DND-41 (cell line): Measurements from ENCODE around the gene EIF4E1B.

Experiments used
- ATAC-seq: fragments of 200-7000 bp; cut with Tn5 transposase; 3 replicates; pipeline ENCODE4 v1.9.1; 2021; ENCODE audit warnings: low read depth; ENCODE audit not compliant: insufficient read depth
- DNase-seq: peaks from one replicate; pipeline ENCODE4 v3.0.0-alpha.2; 2020
- H2AFZ ChIP-seq: 2 replicates; pipeline ENCODE4 v1.6.0; 2012; ENCODE audit warnings: low read depth, low read length
- H3K27ac ChIP-seq: 2 replicates; pipeline ENCODE4 v1.5.1; 2012; ENCODE audit warnings: low read length, inconsistent platforms
- H3K27me3 ChIP-seq: fragments of 200-600 bp; sonication (generic); 2 replicates; pipeline ENCODE4 v1.6.0; 2012; ENCODE audit warnings: low read length, mild to moderate bottlenecking, inconsistent platforms; ENCODE audit not compliant: insufficient read depth, poor library complexity
- H3K36me3 ChIP-seq: 2 replicates; pipeline ENCODE4 v1.5.1; 2012; ENCODE audit warnings: low read length, inconsistent platforms; ENCODE audit not compliant: insufficient read depth
- H3K4me1 ChIP-seq: 2 replicates; pipeline ENCODE4 v1.5.1; 2012; ENCODE audit warnings: mild to moderate bottlenecking, low read length; ENCODE audit not compliant: insufficient read depth
- H3K4me2 ChIP-seq: 2 replicates; pipeline ENCODE4 v1.6.0; 2012; ENCODE audit warnings: mild to moderate bottlenecking, moderate library complexity, low read length, inconsistent platforms; ENCODE audit not compliant: insufficient read depth
- H3K4me3 ChIP-seq, 2 experiments: fragments of 200-600 bp in 1 of 2; shearing (Covaris generic) in 1 of 2; 2 replicates each; pipeline ENCODE4 v1.5.1; 2012 to 2016; ENCODE audit warnings: inconsistent platforms in 2 of 2, low read length in 2 of 2, mild to moderate bottlenecking in 2 of 2, low read depth in 1 of 2, moderate library complexity in 1 of 2
- H3K79me2 ChIP-seq: 2 replicates; pipeline ENCODE4 v1.6.0; 2012; ENCODE audit warnings: low read length, inconsistent platforms; ENCODE audit not compliant: insufficient read depth
- H3K9ac ChIP-seq: 2 replicates; pipeline ENCODE4 v1.6.0; 2012; ENCODE audit warnings: low read depth, mild to moderate bottlenecking, inconsistent platforms, low read length, moderate library complexity
- H3K9me3 ChIP-seq: 2 replicates; pipeline ENCODE4 v1.5.1; 2012; ENCODE audit warnings: low read length, moderate library complexity, mild to moderate bottlenecking, inconsistent platforms; ENCODE audit not compliant: insufficient read depth, severe bottlenecking
- H4K20me1 ChIP-seq: 2 replicates; pipeline ENCODE4 v1.6.0; 2012; ENCODE audit warnings: low read length; ENCODE audit not compliant: insufficient read depth
- EZH2 ChIP-seq: IDR thresholded peaks from 3 replicates; pipeline ENCODE4 v1.6.1; 2012; ENCODE audit warnings: borderline replicate concordance, low read depth, mild to moderate bottlenecking, moderate library complexity, low read length, inconsistent platforms; ENCODE audit not compliant: severe bottlenecking
- TF ChIP-seq, protein P1 (sequence below): IDR thresholded peaks from 2 replicates; pipeline ENCODE4 v1.5.1; 2012; ENCODE audit warnings: borderline replicate concordance, low read length, moderate library complexity, mild to moderate bottlenecking; ENCODE audit not compliant: poor library complexity, severe bottlenecking; ENCODE audit errors: extremely low read depth

Gene EIF4E1B

GRCh38 chr5:176652136-176652535, 21.7 kb downstream of the EIF4E1B start:
- ATAC-seq (no peak), DNase-seq (no peak)
- Histone ChIP-seq H3K79me2 (peaks cover 27% of the 10 kb centered on the region), H3K27ac (no peak overlapping the region), H3K4me3 (no peak overlapping the region), H3K36me3 (peaks cover 45% of the 10 kb centered on the region), H2AFZ (no peak overlapping the region), H3K4me2 (no peak overlapping the region), H3K9me3 (no peaks in the 10 kb centered on the region), H3K9ac (no peak overlapping the region), H3K4me1 (peaks cover 28% of the 10 kb centered on the region), H4K20me1 (peaks cover 31% of the 10 kb centered on the region; the same call in 1 of the 2 replicates), H3K27me3 (no peaks in the 10 kb centered on the region)
- no peak for TF ChIP-seq EZH2
- TF ChIP-seq, protein P1, sequence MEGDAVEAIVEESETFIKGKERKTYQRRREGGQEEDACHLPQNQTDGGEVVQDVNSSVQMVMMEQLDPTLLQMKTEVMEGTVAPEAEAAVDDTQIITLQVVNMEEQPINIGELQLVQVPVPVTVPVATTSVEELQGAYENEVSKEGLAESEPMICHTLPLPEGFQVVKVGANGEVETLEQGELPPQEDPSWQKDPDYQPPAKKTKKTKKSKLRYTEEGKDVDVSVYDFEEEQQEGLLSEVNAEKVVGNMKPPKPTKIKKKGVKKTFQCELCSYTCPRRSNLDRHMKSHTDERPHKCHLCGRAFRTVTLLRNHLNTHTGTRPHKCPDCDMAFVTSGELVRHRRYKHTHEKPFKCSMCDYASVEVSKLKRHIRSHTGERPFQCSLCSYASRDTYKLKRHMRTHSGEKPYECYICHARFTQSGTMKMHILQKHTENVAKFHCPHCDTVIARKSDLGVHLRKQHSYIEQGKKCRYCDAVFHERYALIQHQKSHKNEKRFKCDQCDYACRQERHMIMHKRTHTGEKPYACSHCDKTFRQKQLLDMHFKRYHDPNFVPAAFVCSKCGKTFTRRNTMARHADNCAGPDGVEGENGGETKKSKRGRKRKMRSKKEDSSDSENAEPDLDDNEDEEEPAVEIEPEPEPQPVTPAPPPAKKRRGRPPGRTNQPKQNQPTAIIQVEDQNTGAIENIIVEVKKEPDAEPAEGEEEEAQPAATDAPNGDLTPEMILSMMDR = no peak

DNA sequence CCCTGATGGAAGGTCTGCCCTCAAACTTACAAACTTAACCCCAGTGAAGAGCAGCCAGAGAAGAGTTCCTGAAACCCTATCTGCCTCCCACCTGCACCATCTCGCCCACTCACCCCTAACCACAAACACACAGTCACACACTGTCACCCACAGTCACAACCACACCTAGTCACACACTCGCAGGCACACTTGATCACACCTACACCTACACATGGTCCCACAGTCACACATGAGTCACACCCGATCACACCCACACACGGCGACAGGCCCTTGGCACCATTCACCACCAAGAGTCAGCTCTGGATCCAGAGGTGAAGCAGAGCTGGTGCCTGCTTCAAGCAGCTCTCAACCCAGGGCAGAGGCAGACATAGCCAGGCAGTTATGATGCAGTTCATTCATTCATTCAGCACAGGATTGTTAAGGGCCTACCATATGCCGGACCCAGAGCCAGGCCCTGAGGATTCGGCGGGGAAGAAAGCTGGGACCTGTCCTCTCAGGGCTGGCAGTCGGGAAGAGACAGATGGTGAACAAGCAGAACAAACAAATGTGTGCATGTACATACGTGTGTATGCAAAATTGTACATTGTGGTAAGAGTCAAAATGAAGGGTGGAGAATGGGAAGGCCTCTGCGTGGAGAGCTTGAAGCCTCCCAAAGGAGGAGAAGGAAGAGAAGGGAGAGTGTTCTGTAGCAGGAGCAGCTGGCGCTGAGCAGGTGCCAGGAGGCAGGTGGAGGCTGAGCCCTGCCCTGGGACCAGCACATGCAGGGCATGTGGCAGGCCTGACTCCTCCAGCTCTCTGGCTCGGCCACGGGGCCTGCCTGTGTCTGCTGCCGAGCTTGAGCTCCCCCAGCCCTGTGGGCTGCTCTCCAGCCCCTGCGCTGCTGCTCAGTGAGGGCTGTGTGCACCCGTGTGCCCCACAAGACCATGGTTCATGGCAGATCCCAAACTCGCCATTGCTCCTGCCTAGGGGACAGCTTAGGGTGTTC, 23.2 kb downstream of the EIF4E1B start:
- TF ChIP-seq EZH2 = no peak
- TF ChIP-seq, protein P1 = no peak
- Histone ChIP-seq H3K4me1 (peaks cover 26% of the 10 kb centered on the region), H2AFZ (no peak overlapping the region), H4K20me1 (peaks cover 31% of the 10 kb centered on the region), H3K4me3 (no peak overlapping the region), H3K27ac (no peak overlapping the region), H3K27me3 (no peaks in the 10 kb centered on the region), H3K9ac (no peak overlapping the region), H3K9me3 (no peaks in the 10 kb centered on the region), H3K4me2 (no peak overlapping the region), H3K79me2 (peaks cover 14% of the 10 kb centered on the region), H3K36me3 (peaks cover 47% of the 10 kb centered on the region)
- DNase-seq (no peak), ATAC-seq (no peak)

DNA sequence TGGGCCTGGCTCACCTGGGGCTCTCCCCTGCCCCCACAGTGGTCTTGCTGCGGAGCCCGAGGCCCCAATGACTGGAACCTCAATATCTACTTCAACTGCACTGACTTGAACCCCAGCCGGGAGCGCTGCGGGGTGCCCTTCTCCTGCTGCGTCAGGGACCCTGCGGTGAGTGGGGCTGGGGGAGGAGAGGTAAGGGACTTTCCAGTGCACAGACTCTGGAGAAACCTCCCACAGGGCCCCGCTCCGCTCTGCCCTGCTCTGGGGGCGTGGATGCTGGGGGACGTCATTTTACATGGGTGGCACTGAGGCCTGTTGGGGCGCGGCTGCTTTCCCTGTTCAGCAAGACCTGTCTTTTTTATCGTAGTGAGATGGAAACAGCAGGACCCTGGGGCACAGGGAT, 24.4 kb downstream of the EIF4E1B start:
- Histone ChIP-seq H3K27me3 (no peaks in the 10 kb centered on the region), H3K4me1 (peaks cover 29% of the 10 kb centered on the region), H3K9me3 (no peaks in the 10 kb centered on the region), H3K79me2 (peaks cover 10% of the 10 kb centered on the region), H3K4me2 (no peak overlapping the region), H3K27ac (no peak overlapping the region), H2AFZ (no peak overlapping the region), H3K4me3 (no peak overlapping the region), H3K36me3 (peaks cover 47% of the 10 kb centered on the region), H4K20me1 (peaks cover 29% of the 10 kb centered on the region), H3K9ac (no peak overlapping the region)
- no peak for DNase-seq
- TF ChIP-seq, protein P1 = no peak
- TF ChIP-seq EZH2 = no peak
- no peak for ATAC-seq
